Measurements from ENCODE around the gene EPDR1.
"Not testable (repeated sequence)": the region's sequence is repeated elsewhere in the genome, so short reads cannot be mapped to it uniquely, and the experiment has no call there.

EPDR1 gene

DNA sequence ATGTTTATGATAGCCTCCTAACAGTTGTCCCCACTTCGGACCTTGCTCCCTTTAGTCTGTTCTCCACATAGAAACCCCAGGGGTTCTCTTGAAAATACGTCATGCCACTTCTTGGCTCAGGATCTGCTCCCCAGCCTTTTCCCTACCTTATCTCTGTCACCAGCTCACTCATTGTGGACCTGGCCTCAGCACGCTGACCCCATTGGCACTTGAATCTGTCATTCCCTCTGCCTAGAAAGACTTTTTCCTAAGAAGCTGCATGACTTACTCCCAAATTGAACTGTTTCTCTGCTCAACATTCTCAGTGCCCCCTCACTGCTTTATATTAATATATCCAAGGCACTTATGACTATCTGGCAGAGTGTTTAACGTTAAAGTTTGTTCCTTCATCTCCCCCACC is 8.4 kb downstream of the EPDR1 start:
- DNase-seq (ENCODE audit: low read depth in 2 of 2), result no peak

DNA sequence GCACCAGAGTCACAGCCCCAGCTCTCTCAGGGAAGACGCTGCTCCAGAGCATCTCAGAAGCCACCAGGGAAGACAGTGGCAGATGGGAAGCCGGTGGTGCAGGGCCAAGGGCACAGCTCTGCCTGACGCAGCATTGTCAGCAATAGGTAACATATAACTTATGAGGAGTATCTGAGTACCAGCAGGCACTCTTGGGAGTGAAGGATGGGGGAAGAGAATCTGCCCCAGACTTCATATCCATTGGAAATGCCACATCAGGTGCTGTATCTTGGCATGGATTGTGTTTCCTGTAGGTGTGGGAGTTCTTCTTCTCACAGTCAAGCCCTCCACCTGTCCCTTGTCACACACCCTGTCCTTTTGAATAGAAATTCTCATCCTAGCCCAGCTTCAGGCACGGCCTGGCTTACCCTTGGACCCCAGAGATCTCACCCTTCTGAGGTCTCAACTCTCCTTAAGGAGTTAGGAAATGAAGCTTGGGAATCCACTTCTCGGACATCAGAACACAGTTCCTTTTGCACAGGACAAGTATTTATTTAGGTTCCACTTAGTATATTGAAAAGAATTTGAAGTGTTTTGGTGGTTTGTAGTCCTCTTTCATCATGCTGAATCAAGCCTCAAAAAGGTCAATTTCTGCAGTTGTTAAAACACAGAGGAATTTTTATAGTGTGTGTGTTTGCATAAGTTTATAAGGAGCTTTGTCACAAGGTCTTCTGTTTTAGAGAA is 9.9 kb downstream of the EPDR1 start:
- no peak for DNase-seq (ENCODE audit: low read depth in 2 of 2)

DNA sequence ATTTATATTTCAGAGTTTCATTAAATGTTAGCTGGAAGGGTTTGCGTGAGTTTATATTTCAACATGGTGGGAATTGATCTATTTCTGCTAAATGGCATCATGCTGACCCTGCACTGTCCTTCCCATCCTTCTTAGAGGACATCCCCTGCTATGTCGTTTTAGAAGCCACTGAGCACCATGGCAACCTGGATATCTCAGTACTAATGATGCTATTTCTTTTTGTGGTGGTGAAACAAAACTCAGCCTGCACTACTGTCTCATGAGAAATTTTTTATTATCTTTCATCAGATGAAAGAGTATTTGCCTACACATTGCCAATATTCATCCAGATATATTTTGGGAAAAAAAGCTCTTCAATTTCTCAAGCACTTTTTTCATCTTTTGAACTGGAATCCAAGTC is 12.1 kb downstream of the EPDR1 start:
- DNase-seq (ENCODE audit: low read depth in 2 of 2), result no peak

DNA sequence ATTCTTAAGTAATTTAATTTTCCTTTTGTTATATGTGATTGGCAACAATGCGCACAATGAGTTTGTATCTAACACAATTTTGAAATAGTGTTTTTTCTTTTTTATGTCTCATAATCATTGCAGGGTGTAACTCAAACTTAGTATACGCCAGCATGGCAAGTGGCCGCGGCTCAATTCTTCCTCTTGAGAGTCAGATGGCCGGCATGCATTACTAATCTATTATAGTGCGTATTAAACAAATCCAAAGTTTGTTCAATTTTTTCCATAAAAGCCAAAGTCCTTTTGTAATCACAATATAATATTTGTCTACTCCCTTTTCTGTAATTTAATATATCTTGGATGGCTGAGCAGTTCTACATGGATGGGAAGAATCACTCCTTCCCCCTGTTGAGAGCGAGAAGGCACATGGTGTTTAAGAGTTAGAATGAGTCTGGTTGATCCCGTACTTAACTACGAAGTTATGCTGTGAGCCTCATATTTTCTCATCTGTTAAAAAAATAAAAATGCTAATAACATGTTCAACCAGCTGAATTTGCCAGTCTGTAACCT is 12.7 kb downstream of the EPDR1 start:
- DNase-seq (ENCODE audit: low read depth in 2 of 2), result no peak

DNA sequence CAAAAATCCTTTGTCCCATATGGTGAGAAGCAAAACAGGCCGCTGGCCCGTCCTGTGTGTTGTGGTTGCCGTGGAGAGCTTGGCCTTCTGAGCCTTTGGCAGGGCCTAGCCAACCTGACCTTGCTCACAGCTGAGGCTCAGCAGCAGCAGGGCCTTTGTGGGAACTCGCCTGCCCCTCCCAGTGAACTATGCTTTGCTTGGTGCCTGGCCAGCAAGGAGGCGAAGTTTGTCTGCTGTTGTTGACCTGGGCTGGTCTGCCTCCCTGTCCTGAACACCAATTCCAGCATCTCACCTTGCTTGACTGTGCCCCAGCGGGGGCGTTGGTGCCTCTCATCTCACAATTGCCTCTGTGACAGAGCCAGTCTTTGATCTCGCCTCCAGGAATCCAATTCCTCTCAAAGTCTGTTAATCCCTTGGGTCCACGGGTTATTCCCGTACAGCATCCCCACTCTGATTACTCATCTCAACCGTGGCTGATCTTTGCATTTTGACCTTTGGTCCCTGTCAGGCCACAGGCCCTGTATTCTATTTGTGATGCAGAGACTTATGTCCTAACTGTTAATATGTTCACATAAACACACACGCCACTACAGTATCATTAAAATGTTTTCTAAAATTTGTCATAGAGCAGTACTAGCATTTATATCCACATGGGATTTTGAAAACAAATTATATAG is 22.6 kb downstream of the EPDR1 start:
- no peak for DNase-seq (ENCODE audit: low read depth in 2 of 2)

DNA sequence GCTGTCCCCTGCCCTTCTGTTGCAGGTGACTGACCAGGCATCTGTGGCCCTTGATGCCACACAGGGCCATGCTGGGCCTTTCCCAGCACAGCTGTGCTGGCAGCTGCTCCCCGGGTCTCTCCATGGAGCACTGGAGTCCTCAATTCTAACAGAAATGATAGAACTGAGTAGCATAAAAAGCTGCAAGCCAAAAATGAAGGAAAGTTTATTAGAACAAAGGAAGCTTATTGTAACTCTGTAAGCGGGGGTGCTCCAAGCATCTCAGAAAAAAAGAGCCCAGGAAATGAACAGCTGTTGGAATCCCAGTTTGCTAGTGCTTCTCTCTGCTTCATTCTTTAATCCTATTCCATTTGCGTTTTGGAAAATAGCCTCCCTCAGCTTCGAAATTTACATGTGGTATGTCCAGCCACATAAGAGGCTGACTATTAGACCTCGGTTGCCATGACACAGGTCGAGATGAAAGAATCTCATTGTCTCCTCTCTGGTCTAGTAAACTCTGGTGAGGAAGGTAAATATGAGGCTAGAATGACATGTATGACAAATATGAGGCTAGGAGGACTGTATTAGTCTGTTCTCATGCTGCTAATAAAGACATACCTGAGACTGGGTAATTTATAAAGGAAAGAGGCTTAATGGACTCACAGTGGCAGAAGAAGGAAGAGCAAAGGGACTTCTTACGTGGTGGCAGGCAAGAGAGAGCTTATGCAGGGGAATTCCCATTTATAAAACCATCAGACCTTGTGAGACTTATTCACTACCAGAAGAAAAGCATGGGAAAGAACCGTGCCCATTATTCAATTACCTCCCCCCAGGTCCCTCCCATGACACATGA is 23.7 kb downstream of the EPDR1 start:
- no peak for DNase-seq (ENCODE audit: low read depth in 2 of 2)

DNA sequence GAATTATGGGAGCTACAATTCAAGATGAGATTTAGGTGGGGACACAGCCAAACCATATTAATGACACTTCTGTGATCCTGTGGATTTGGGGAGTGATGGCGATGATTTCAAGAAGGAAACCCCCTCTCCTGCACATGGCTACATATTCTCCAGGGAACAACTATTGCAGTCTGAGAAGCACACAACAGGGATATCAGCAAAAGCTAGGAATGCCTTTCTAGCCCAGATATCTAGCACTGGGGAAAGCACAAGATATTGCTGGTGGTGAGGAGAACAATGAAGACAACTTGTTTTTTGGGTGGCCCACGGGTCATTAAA is 24.3 kb downstream of the EPDR1 start:
- no peak for DNase-seq (ENCODE audit: low read depth in 2 of 2)

DNA sequence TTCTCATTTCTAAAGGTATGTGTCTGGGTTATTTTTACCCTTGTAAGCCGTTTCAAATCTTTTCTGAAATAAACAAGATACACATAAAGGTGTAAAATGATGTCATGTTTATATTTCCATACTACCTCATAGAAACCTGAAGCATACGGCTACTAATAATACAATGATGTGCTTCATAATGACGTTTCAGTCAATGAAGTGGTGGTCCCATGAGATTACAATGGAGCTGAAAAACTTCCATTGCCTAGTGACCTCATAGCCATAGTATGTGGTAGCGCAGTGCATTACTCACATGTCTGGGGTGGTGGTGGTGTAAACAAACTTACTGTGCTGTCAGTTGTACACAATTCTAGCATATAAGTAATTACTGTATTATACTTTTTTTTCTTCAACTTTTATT is 24.9 kb downstream of the EPDR1 start:
- DNase-seq (ENCODE audit: low read depth in 2 of 2), result no peak

DNA sequence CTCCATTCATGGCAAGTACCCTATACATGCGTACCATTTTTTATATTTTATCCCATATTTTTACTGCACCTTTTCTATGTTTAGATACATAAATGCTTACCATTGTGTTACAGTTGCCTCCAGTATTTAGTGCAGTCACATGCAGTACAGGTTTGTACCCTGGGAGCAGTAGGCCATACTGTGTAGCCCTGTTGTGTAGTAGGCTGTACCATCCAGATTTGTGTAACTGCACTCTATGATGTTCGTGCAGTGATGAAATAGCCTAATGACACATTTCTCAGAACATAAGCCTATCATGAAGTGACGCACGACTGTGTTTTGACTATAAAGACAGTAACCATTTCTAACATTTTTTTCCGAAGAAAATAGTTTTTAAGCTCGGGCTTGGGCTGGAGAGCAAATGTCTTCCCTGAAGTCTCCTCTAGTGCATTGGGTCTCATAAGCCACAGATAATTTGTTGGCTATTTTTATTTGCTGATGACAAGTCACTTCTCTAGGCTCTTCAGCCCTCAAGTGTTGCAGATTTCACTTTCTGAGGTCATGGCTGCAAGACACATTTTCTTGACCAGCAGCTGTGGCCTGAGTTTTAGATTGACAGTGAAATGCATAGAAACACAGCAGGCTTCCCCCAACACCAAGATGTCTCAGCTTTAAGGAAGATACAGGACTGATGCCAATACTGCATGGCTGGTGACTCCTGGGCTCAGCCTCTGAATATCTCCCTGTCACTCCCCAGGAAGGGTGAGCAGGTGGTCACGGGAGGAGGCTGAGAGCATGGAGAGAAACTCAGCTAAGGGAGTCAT is 26.9 kb downstream of the EPDR1 start:
- DNase-seq (ENCODE audit: low read depth in 2 of 2), result no peak

DNA sequence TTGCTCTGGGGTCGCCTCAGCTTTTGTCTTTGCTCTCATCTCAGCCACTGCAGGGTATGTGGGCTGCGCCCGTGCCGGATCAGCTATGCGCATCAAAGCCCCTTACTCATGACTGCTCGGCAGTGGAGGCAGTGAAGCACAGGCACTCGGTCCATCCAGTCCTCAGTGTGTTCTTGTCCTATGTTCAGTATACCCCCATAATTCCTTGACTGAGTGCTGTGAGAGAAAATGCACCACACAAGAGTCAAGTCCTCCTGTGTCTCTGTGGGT is 27.4 kb downstream of the EPDR1 start:
- no peak for DNase-seq (ENCODE audit: low read depth in 2 of 2)

DNA sequence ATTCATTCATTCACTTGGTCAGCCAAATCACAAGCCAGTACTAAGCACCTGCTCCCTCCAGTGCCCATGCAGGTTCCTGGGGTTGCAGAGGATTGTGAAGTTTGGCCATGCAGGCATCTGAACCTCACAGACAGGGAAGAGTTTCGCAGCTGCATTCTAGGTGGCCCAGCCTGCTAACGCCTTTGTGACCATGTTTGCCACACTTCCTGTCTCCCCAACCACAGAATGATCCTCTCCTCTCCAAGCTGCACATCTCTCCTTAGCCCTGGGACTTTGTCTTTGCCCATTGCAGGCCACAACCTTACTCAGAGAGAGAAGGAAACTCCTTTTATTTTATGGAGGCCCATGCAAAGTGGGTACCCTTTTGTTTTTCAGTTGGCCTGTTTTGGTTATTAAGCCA is 31.8 kb downstream of the EPDR1 start:
- no peak for DNase-seq (ENCODE audit: low read depth in 2 of 2)

DNA sequence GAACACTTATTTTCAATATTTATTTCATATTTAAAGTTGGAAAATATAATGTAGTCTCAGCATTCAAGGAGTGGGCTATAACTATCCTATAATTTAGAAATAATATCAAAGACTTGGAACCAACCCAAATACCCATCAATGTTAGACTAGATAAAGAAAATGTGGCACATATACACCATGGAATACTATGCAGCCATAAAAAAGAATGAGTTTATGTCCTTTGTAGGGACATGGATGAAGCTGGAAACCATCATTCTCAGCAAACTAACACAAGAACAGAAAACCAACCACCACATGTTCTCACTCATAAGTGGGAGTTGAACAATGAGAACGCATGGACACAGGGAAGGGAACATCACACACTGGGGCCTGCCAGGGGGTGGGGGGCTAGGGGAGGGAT is 33.8 kb downstream of the EPDR1 start:
- DNase-seq (ENCODE audit: low read depth in 2 of 2), result not testable (repeated sequence)

DNA sequence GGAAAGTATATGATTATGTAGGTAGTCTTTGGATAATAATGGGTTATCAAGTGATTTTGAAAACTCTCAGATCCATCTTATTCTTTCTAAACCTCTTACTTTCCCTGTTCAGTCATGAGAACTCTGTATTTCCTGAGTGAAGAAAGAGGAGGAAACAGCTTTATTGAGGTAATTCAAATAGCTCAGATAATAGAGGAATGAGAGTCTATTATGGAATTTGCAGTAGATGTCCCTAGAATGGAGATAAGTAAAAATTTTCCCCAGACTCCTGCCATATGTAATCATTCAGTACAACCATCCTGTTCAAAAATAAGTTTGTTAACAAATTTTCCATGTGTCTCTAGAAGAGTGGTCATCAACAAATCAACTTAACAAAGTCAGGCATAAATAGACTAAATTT is 36.4 kb downstream of the EPDR1 start:
- no peak for DNase-seq (ENCODE audit: low read depth in 2 of 2)

DNA sequence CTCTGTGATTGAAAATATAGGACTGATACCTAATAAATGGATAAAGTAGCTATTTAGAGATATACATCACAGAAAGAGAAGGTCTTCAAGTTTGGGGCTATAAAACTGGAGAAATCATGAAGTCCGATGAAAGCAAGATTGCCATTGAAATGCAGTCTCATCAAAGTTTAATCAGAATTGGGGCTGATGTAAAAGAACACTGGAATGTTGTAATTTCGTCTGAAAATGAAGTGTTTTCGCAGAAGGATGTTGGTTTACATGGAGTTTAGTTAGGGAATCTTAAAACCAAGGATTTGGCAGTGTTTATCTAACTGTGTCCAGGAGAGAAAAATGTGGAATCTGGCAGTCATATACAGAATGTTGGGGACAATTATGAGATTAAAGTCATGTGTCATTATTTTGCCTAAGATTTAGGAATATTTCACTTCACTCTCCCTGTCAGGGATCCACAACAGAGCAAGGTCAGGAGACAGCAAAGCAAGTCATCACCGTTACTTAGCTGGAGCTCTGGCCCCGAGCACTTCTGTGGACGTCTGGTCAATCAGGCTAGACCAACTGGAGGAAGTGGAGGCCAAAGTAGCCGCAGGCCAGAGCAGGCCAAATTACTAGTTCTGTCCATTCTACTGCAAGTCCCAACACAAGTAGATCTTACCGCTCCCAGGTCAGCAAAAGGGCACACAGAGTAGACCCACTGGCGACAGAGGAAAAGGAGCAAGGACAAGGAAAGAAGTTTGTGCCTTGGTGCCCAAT is 37.0 kb downstream of the EPDR1 start:
- DNase-seq (ENCODE audit: low read depth in 2 of 2), result no peak

DNA sequence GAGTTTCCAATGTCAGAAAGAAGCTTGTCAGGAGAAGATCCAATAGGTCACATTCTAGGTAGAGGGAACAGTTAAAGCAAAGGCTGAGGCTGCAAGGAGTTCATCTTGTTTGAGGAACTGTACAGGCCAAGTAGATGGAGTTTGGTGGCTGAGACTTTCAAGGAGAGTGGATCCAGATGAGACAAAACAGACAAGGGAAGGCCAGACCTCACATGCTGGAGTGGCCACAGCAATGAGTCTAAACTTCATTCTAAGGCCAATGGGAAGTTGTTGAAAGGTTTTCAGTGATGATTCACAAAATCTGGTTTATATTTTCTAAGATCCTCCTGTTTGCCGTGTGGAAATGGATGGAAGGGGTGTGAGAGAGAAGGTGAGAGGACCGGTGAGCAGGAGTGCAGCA is 40.0 kb downstream of the EPDR1 start:
- no peak for DNase-seq (ENCODE audit: low read depth in 2 of 2)

DNA sequence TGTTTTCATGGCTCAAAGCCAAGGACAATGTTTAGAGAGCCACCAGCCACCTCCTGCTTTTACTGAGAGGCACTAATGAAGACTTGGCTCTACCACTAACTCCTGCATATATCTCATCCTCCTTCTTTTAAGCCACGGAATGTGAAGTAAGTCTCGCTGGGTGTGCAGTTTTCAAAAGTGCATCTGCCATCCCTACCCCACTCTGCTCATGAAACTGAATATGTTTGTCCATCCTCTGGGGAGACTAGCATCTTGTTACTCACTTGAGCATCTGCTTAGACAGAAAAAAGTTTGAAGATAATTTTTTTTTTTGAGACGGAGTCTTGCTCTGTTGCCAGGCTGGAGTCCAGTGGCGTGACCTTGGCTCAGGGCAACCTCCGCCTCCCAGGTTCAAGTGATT is 40.8 kb downstream of the EPDR1 start:
- DNase-seq (ENCODE audit: low read depth in 2 of 2), result no peak

DNA sequence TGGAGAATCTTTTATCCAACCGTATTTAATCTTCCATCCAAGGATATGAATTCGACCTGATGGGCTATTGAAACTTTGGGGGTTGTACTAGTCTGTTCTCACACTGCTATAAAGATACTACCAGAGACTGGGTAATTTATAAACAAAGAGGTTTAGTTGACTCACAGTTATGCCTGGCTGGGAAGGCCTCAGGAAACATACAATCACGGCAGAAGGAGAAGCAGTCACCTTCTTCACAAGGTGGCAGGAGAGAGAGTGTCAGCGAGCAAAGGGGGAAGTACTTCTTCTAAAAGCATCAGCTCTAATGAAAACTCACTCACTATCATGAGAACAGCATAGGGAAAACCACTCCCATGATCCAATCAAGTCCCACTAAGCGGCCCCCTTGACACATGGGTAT is 43.8 kb downstream of the EPDR1 start:
- no peak for DNase-seq (ENCODE audit: low read depth in 2 of 2)

DNA sequence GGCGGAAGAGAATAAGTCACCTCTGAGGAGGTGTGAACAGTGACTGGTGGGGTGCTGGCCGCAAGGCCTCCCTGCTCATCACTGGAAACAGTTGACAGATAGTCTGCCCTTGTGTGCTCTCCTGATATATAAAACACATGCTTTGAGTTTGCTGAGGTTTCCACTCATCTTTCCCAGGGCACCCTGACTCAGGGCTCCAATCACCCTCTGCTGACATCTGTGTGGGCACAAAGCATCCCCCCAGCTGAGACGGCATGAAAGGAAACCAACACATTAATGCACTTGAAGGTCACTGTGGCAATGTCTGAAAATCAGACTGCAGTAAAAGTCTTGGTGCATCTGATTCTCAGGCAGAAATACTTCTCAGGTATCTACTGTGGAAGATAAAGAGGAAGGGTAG is 49.8 kb downstream of the EPDR1 start:
- DNase-seq (ENCODE audit: low read depth in 2 of 2), result no peak

DNA sequence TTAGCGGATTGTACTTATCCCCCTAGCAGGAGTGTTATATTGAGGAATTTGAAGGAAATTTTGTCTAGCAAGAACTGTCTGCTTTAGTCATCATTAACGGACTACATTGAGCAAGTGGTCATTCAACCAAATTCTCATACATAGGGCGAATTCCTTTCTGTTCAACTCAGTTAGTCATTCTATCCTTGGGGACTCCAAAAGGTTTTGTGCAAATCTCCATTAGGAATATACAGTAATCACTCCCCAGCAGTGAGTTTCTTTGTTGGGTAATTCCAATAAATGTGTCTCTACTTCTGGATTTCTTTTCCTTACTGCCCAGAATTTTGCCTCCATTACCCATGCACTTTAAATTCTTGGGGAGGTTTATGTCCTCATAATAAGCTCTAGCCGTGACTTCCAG is 51.1 kb downstream of the EPDR1 start:
- no peak for DNase-seq (ENCODE audit: low read depth in 2 of 2)

DNA sequence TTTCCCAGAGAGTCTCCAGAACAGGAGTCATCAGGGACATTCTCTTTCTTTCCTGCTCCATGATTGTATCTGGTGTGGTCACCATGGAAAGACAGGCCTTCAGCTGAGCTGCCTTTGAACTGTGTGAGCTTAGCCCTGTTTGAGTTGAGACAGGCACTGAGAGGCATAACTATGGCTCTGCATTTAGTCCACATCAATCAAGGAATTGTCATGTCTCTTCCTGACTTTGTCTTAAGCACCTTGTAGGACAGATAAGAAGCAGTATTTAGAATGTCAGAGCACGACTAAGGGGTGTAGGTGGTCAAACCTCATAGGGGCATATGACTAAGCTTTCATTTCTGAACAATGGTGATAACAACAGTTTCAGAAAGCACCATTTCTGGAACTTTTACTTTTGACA is 53.5 kb downstream of the EPDR1 start:
- no peak for DNase-seq (ENCODE audit: low read depth in 2 of 2)

DNA sequence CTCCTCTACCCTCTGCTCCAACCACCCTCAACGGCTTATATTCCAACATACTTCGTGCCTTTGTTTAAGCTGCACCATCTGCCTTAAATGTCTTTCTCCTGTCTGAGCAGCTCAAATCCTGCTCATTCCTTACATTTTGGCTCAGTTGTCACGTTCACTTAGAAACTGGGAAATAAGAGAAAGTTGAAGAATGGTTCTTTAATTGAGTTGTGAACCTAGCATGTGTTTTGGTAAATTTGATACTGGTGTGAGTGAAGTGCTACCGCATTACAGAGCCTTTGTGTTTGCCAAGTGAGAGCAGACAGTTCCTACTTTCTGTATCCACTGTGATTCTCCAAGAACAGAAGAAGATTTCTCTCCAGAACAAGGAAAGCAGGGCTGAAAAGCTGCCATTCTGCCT is 54.3 kb downstream of the EPDR1 start:
- DNase-seq (ENCODE audit: low read depth in 2 of 2), result no peak

DNA sequence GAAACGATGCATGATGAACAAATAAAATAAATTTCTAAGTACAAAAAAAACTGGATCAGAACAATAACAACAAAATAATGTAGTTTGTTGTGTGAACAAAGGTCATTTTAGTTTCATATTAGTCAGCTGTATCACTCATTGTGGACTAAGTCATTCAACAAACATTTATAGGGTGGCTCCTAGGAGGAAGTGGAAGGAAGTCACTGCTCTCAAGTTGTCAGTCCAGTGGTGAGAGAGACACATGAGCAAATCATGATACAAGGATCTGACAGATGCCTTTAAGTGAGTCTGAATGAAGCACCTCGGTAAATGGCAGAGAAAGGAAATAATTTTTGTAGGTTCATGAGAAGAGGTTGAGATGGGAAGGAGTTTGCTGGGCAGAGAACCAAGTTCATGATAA is 56.8 kb downstream of the EPDR1 start:
- DNase-seq (ENCODE audit: low read depth in 2 of 2), result no peak
